Activated naive CD4-positive, alpha-beta T cell (primary cell): ENCODE measurements around the gene LRFN2.

Experiments used
- DNase-seq, 4 experiments: peaks; one replicate each; lab custom pipeline; 2025; lab: John Stamatoyannopoulos, UW

Gene LRFN2

GRCh38 chr6:40377173-40377806 lies 209.9 kb downstream of the LRFN2 start:
- DNase-seq = no peak

- DNase-seq = no peak
Observed at GRCh38 chr6:40376113-40376650, 211.0 kb downstream of the LRFN2 start.

GRCh38 chr6:40373267-40373666 lies 213.9 kb downstream of the LRFN2 start:
- no peak for DNase-seq

GRCh38 chr6:40371621-40372020 lies 215.5 kb downstream of the LRFN2 start:
- no peak for DNase-seq

GRCh38 chr6:40371095-40371494 lies 216.1 kb downstream of the LRFN2 start:
- no peak for DNase-seq

- no peak for DNase-seq
Observed at GRCh38 chr6:40369891-40370290, 217.3 kb downstream of the LRFN2 start.

- DNase-seq = no peak
Observed at GRCh38 chr6:40369042-40369441, 218.1 kb downstream of the LRFN2 start.

- no peak for DNase-seq
Observed at GRCh38 chr6:40362859-40363258, 224.3 kb downstream of the LRFN2 start.

- no peak for DNase-seq
Observed at GRCh38 chr6:40359808-40360207, 227.4 kb downstream of the LRFN2 start.

GRCh38 chr6:40358473-40359460 lies 228.4 kb downstream of the LRFN2 start:
- no peak for DNase-seq

- DNase-seq = no peak
Observed at GRCh38 chr6:40356242-40356910, 230.8 kb downstream of the LRFN2 start.

GRCh38 chr6:40355532-40355931 lies 231.6 kb downstream of the LRFN2 start:
- no peak for DNase-seq

GRCh38 chr6:40355066-40355465 lies 232.1 kb downstream of the LRFN2 start:
- DNase-seq = no peak

- DNase-seq = no peak
Observed at GRCh38 chr6:40353967-40354452, 233.2 kb downstream of the LRFN2 start.

GRCh38 chr6:40353197-40353966 lies 233.8 kb downstream of the LRFN2 start:
- DNase-seq = no peak

GRCh38 chr6:40352527-40353170 lies 234.5 kb downstream of the LRFN2 start:
- DNase-seq = no peak

- DNase-seq = no peak
Observed at GRCh38 chr6:40352006-40352405, 235.2 kb downstream of the LRFN2 start.

GRCh38 chr6:40350747-40351217 lies 236.4 kb downstream of the LRFN2 start:
- DNase-seq = no peak

GRCh38 chr6:40349901-40350746 lies 237.0 kb downstream of the LRFN2 start:
- DNase-seq = no peak
